Measurements from ENCODE around the gene RUNX1.
"Not testable (repeated sequence)": the region's sequence is repeated elsewhere in the genome, so short reads cannot be mapped to it uniquely, and the experiment has no call there.

RUNX1 gene

GRCh38 chr21:34996304-34997101 is 52.6 kb downstream of the RUNX1 start:
- no peak for DNase-seq
- Histone ChIP-seq H3K27me3 (ENCODE audit: insufficient read depth, low read depth, severe bottlenecking) (peaks cover 90% of the 10 kb centered on the region), H3K4me3 (ENCODE audit: low read depth, low read length) (no peak overlapping the region), H3K36me3 (no peaks in the 10 kb centered on the region), H3K27ac (no peak overlapping the region), H3K9me3 (ENCODE audit: severe bottlenecking) (no peaks in the 10 kb centered on the region)
- no peak for TF ChIP-seq CTCF (IDR thresholded peaks at IDR 0.05; ENCODE audit: low read depth, low read length)

- Histone ChIP-seq H3K36me3 (no peaks in the 10 kb centered on the region), H3K9me3 (ENCODE audit: severe bottlenecking) (no peaks in the 10 kb centered on the region)
- no peak for TF ChIP-seq CTCF (IDR thresholded peaks at IDR 0.05; ENCODE audit: low read depth, low read length)
Measured at GRCh38 chr21:34995979-34996303, 53.2 kb downstream of the RUNX1 start.

GRCh38 chr21:34994766-34995631 is 54.1 kb downstream of the RUNX1 start:
- Histone ChIP-seq H3K36me3 (no peaks in the 10 kb centered on the region), H3K9me3 (ENCODE audit: severe bottlenecking) (no peaks in the 10 kb centered on the region), H3K27me3 (ENCODE audit: insufficient read depth, low read depth, severe bottlenecking) (peaks cover 95% of the 10 kb centered on the region), H3K27ac (no peak overlapping the region), H3K4me3 (ENCODE audit: low read depth, low read length) (no peak overlapping the region)
- TF ChIP-seq CTCF (IDR thresholded peaks at IDR 0.05; ENCODE audit: low read depth, low read length), result no peak
- DNase-seq, result no peak

More at GRCh38 chr21:34995979-34996303, 53.2 kb downstream of the RUNX1 start:
- DNase-seq, result no peak
- H3K27me3 ChIP-seq (ENCODE audit: insufficient read depth, low read depth, severe bottlenecking), result peaks cover 93% of the 10 kb centered on the region
- no peak overlapping the region for H3K27ac ChIP-seq
- H3K4me3 ChIP-seq (ENCODE audit: low read depth, low read length), result no peak overlapping the region

GRCh38 chr21:34993521-34993921 is 55.6 kb downstream of the RUNX1 start:
- not testable (repeated sequence) for H3K27ac ChIP-seq, H3K36me3 ChIP-seq

GRCh38 chr21:34992736-34993398 is 56.2 kb downstream of the RUNX1 start:
- Histone ChIP-seq H3K4me3 (ENCODE audit: low read depth, low read length) (no peak overlapping the region), H3K27me3 (ENCODE audit: insufficient read depth, low read depth, severe bottlenecking) (peaks cover 95% of the 10 kb centered on the region), H3K36me3 (no peaks in the 10 kb centered on the region), H3K27ac (no peak overlapping the region), H3K9me3 (ENCODE audit: severe bottlenecking) (no peaks in the 10 kb centered on the region)
- no peak for TF ChIP-seq CTCF (IDR thresholded peaks at IDR 0.05; ENCODE audit: low read depth, low read length)
- DNase-seq, result no peak

More at GRCh38 chr21:34993521-34993921, 55.6 kb downstream of the RUNX1 start:
- H3K27me3 ChIP-seq (ENCODE audit: insufficient read depth, low read depth, severe bottlenecking), result peaks cover 95% of the 10 kb centered on the region
- H3K4me3 ChIP-seq (ENCODE audit: low read depth, low read length); DNase-seq; H3K9me3 ChIP-seq (ENCODE audit: severe bottlenecking): not testable (repeated sequence)

GRCh38 chr21:34992180-34992579 is 56.9 kb downstream of the RUNX1 start:
- DNase-seq, result no peak
- H3K27ac ChIP-seq, result no peak overlapping the region
- H3K4me3 ChIP-seq (ENCODE audit: low read depth, low read length), result no peak overlapping the region
- TF ChIP-seq CTCF (IDR thresholded peaks at IDR 0.05; ENCODE audit: low read depth, low read length), result no peak
- no peaks in the 10 kb centered on the region for H3K9me3 ChIP-seq (ENCODE audit: severe bottlenecking)
- peaks cover 95% of the 10 kb centered on the region for H3K27me3 ChIP-seq (ENCODE audit: insufficient read depth, low read depth, severe bottlenecking)
- no peaks in the 10 kb centered on the region for H3K36me3 ChIP-seq
